Measurements from ENCODE around the gene ASPRV1.

ASPRV1 gene

DNA sequence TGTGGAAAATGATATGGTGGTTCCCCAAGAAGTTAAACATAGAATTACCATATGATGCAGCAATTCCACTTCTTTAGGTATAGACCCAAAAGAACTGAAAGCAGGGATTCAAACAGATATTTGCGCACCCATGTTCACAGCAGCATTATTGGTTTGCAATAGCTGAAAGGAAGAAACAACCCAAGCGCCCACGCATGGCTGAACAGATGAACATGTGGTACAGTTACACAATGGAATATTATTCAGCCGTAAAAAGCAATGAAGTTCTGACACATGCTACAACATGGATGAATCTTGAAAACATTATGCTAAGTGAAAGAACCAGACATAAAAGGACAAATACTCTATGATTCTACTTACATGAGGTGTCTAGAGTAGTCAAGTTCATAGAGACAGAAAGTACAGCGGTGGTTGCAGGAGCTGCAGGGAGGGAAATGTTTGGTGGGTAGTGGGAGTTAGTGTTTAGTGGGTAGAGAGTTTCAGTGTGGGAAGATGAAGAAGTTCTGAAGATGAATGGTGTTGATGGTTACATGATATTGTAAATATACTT, 26.7 kb upstream of the ASPRV1 start:
- no peak for DNase-seq

DNA sequence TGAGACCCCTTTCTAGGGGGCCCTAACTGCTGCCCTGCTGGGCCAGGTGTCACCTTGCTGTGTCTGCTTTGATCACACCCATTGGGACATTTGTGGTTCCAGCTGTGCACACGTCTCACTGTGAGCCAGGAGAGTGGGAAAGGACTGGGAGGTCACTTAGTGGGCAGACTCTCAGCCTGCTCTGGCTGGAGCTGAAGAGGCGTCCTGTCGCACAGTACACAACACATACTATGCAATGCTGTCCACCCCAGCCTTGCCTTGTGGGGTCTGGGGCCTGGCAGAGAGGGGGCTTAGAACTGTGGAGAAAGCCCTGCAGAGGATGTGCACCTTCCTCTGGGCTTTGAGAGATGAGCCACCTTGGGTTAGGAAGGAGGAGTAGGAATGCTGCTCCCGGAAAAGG, 25.3 kb upstream of the ASPRV1 start:
- no peak for DNase-seq

DNA sequence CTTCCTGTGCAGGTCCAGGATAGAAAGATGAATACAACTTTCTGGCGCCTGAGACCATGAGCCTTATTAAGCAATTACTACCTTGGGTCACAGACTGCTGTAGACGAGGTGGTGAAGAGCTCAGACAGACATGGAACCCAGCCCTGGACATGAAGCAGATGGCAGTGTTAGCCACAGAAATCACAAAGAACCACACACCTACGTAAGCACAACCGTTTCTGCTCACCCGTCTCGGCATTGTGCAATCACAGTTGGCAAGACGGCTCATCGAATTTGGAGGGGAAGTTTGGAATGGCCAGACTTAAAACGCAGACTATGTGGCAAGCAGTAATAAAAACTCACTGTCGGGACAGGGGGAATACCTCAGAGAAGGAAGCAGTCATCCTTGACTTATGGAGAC, 24.3 kb upstream of the ASPRV1 start:
- DNase-seq = peak in 8 of 14 donors; percentile 5 to 15 (median 8)

DNA sequence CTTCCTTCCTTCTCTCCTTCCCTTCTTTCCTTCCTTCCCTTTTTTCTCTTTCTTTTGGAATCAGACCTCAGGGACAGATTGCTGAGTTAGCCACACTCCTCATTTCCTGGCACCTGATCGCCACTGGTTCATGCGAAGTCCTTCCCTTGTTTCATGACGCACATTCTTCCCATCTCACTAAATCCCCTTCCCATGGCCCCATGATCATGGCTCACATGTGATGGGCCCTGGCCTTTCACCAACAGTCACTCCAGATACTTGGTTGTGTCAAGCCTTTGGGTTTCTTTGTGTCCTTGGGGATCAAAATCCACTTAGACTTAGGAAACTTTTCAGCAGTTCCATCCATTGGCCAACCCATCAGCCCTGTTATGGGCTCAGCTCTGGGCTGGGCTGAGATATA, 23.8 kb upstream of the ASPRV1 start:
- no peak for DNase-seq

DNA sequence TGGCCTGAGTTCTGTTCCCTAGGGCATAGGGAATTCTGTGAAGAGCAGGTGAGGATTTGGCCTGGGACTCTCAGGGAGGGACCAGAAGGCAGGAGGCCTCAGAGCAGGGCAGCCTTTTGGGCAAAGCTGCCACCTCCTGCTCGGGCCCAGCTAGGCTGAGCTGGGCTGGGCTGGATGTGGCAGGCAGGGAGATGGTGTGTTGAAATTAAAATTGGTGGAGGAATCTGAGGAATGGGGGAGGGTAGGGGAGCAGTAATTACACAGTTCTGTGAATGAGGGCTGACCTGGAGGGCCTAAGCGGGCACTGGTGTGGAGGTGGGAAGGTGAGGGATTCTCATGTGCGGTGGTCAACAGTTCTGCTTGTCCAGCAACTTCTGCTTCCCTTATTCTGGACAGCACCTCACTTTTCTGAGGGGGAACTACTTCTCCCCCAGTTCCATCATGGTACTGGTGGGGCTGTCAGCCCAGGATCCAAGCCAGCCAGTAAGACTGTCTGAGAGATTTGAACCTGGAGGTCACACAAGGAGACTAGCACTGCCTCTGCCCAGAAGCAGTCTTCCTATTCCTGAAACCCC, 22.0 kb upstream of the ASPRV1 start:
- no peak for DNase-seq

DNA sequence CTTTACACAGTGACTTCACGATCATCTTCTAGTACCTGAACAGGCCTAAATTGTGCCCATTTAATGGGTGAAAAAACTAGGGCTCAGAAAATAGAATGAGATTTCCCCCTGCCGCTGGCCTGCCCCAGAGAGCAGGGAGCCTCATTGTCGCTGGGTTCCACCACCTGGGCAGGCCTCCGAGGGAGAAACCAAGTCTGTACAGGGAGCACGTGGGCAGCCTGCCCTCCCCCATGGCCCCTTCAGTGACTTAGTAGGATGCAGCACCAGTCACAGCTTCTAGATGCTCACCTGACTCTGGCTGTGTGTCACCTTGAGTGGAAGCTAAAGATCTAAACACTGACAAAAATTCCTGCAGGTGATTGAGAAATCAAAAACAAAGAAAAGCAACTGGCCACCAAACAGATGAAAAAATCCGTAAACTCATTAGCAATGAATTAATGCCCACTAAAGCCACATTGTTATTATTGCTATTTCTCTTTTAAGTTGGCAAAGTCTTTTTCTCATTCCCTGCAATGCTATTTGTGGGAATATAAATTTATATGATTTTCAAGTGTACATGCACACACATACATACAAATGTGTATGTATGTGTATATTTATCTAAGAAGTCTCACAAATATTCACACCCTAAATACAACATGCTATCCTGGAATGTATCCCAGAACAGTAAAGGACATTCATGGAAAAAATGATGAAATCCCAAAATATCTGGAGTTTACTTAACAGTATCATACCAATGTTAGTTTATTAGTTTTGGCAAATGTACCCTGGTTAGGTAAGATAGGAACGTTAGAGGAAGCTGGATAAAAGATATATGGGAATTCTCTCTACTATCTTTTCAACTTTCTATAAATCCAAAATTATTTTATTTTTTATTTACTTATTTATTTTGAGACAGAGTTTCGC, 18.7 kb upstream of the ASPRV1 start:
- DNase-seq = no peak

DNA sequence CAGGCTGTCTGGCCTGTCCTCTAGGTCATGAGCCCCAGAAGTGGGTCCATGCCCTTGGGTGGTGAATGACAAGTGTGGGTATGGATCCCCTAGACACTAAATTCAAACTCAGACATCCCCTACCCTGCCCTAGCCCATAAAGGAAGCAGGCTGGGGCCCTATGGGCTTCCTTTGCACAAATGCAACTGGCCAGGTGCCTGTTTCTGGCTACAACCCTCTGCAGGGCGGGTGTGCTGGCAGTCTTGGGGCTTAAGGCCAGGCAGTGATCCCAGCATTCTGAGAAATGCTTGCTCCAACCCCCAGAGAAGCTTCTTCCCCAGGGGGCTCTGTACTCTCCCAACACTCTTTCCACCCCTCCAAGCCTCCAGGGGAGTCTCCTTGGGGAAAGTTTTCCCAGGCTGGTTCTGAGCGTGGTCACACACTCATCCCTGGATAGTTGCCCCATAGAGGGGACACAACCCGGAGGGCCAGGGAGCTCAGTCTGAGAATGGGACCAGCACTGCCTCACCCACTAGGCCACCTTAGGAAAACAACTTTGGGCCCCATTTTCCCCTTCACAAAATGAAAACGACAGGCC, 16.6 kb upstream of the ASPRV1 start:
- no peak for DNase-seq

DNA sequence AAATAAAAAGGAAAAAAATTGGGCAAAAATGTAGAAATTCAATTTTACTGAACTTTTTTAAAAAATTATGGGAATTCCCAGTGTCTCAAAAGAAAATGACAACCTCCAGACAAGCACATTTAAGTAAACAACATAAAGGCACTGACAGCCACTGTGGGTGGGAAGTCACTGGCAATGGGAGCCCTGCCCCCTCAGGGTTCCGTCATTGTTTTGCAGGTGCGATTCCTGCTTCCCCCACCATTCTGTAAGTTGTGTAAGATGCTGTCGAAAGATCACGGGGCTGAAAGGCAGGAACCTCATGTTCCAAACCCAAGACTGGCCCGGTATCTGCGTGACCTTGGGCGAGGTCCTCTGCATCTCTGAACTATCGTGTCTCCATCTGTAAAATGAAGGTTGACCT, 15.8 kb upstream of the ASPRV1 start:
- DNase-seq = no peak

DNA sequence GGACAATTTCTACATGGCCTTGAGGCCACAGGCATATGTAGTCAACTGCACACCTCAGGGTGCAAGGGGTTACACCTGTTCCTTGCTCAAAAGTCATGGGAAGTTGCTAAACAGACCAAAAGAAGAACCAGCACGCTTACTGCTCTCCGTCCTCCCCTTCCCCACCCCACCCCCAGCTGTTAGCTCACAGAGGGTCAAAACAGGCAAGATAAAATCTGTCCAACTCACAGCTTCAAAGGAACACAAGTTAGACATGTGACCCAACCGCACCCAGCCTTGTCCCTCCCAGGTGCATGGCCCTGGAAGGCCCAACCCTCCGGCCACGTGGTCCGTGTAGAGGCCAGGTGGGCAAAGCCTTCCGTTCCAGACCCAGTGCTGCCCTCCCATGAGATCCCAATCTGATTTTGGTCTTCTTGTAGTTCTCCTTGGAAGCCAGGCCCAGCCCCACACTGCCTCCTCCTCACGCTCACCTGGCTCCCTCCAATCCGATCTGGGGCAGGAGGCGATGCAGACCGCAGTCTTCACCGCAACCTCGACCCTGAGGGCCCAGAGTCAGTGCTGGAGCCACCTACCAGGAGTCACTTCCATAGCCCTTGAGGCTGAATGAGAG, 14.5 kb upstream of the ASPRV1 start:
- DNase-seq = no peak

DNA sequence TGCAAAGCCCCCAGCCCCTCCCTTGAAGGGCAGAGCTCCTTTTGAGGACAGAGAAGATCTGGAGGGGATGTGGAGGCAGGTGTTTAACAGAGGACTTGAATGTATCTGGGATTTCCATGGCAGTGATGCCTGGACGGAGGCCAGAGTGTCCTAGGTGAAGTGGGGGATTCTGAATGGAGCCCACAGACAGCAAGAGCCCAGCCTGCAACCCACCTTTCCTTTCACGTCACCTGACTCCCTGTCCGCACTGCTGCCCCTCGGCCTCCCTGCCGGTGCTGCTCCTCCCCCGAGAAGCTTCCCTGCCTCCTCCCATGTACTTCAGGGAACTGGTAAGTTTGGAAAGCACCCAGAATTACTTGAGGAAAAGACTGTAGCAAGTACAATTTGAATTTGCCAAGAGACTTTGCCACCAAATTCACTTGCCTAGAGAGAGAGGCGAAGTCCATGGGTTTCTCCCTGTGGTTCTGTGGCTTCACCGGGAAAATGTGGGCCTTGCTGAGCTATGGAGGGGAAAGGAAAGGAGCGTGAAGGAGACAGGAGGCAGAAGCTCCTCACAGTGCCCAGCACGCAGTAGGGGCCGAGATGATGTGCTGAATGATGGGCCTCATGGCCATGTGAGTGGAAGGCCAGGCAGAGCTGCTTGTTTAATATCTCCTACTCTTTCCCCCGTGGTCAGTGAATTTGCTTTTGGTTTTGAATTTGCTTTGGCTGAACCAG, 13.9 kb upstream of the ASPRV1 start:
- no peak for DNase-seq

DNA sequence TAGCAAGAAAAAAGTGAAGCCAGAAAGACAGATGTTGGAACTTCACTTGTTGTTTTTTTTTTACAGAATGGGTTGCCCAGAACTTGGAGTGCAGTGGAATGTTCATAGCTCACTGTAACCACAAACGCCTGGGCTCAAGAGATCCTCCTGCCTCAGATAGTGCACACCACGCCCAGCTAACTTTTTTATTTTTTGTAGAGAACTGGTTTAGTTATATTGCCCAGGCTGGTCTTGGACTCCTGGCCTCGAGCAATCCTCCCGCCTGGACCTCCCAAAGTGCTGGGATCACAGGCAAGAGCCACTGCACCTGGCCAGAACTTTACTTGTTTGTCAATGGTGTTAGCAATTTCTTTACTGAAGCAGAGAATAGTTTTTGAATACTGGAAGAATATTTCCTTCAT, 11.9 kb upstream of the ASPRV1 start:
- DNase-seq = no peak

DNA sequence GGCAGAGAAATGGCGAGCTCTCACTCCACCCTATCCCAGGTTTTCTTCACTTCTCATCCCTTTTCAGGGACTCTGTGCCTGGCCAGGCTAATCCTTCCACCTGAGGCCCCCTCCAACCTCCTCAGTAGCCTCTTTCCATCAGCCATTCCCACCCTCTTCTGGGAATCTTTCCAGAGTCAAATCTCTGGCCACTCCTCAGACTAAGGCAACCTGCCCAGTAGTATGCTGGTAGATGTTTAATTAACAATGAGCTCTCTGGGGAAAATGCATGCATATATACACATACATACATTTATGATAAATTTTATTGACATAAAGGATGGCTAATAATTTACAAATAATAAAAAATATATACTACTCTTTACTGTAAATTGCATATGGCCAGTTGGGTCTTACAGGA, 11.4 kb upstream of the ASPRV1 start:
- DNase-seq = no peak

DNA sequence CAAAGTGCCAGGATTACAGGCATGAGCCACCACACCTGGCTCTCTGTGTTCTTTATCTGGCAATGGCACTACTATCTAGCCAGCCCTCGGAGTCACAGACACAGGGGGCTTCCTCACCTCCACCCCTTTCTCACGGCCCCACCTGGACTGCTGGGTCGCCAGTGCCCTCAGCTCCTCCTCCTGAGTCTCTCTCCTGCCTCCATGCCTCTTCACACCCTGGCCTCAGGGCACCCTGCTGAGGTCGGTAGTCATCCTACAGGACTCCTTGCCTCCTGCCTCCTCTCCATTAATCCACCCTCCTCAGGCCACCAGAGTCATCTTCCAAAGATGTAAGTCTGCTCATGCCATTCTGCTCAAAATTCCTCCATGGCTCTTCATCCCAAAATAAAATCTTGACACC, 8.6 kb upstream of the ASPRV1 start:
- DNase-seq = no peak

DNA sequence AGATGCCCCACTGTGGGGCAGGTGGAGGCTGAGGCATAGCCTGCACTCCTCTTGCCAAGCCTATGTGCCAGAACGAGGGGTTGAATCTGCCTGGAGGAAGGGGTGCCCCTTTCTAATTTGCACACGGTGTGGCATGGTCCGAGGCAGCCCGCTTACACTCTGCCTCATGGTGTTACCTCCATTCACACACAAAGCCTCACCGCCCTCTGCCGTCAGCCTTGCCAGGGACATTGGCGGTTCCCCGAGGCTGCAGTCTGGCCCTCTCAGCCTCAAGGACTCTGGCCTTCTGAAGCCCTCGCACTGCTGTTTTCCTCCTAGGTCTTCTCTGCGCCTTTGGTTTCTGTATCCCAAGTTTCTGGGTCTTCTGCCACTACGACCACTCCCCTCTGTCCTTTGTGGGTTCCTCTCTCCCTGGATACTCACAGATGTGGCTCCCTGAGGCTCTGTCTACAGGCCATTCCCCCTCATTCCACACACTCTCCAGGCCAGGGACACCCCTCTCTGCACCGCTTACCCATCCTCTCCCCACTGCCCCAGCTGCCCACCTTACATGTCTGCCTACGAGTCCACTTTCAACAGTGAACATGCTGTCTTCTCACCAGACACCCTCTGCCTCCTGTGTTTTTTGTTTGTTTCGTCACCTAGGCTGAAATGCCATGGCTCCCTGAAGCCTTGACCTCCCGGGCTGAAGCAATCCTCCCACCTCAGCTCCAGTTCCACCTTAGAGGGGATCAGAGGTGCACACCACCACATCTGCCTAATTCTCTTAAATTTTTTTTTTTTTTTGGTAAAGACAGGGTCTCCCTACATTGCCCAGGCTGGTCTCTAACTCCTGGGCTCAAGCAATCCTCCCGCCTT, 7.9 kb upstream of the ASPRV1 start:
- no peak for DNase-seq

DNA sequence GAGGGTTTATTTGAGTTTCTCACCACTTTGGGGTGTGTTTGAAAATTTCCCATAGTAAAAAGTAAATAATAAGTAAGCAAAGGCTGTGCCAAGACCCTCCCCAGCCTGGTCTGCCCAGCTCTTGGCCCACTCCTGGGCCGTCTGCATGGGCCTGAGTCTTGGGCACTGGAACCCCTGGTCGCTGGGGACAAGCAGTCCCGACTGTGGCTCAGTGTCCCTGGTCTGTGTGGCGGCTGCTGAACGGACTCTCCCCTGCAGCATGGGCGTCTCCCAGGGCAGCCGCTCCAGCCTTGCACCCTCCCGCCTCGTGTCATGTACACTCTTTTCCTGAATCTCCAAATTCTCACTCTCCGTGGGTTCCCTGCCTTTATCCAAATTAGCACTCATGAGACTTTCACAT, 7.2 kb upstream of the ASPRV1 start:
- DNase-seq = no peak

DNA sequence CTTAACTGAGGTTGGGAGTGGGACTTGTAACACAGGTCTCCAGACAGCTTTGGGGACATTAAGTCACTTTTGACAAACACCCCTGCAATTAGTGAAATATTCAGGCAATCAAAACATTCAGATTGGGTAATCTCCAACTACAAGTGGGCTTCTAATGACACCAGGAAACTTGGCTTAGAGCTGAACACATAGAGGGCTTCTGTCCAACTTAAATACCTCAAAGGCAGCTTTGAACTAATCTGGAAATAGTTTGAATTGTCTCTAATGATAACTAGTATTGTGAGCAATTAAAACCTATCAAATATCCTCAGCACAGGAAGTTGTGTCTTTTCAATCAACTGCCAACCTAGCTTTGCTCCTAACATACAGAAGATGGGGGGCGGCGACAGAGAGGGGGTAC, 5.1 kb upstream of the ASPRV1 start:
- DNase-seq = no peak

DNA sequence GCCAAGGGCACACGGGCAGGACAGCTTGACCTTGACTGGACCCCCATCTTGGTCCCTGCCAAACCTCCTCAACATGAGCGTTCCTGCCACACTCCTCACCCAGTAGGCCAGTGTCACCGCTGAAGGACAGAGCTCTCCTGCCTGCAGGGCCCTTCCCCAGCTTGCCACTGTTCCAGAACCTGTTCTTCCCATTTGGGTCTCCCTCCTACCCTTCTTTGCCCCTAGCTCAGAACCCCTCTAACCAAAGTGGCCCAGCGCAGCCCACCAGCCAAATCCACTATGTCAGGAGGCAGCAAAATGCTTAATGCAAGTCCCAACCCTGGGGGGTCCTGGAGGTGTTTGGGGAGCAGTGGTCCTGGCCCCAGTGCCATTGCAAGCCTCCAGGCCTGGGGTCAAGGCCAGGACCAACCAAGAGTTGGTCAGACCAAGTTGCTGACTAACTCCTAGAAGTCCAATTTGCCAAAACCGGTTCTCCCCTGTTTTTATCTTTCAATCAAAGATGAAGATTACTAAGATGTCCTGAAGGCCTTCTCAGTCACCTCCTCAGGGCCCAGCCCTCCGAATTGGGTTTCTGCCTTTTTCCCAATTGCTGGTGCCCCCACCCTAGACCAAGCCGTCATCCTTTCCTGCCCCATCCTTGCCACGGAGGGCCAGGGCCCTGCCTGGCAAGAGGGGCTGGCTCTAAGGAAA, 4.5 kb upstream of the ASPRV1 start:
- no peak for DNase-seq

DNA sequence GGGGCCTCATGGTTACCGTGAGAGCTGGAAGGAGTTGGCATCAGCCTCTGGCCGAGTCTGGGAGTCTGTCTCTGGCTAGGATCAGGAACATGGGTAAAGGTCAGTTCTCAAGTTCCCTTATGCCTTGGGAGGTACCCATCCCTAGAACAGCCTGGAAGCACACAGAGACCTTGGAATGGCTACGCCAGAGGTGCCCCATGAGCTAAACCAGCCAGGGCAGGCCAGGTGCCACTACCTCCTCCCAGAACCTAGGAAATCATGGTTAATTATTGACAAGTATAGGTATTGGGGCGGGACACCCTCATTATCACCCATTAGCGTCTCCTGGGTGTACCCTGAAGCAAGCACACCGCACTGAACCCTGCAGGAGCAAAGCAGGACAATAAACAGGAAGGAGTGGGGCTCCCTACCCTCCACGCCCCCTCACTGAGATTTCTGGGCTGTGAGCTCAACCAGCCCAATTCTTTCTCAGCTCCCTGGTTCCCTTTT, 3.0 kb upstream of the ASPRV1 start:
- no peak for DNase-seq

DNA sequence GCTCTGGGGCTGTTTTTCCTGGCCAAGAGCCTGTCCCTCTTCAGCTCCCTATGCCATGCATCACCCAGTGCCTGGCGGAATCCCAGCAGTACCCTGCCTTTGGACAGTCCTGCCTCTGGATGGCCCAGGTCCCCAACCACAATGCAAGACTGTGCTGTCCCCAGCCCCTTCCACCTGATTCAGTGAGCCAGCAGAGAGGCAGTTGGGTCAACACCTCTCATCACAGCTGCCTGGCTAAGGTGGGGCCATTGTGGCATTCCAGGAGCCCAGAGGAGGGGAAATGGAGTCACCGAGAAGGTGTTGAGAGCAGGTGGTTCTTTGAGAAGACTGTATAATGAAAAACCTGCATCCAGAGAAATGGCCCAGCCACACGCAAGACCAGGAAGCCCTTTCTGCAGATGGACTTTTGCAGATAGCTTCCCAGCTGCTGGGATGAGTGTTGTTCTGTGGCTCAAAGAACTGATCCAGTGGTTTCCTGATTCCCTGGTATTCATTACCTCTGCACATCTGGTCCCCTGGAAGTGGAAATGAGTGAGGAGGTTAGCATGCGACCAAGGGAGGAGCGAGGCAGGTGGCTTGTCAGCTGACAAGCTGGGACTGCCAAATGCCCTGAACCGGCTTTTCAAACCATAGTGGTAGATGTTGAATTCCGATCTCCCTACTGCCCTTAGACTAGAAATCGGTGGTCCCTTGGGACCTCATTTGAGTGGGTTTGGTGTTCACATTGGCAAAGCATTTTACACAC, 1.7 kb upstream of the ASPRV1 start:
- DNase-seq = no peak

DNA sequence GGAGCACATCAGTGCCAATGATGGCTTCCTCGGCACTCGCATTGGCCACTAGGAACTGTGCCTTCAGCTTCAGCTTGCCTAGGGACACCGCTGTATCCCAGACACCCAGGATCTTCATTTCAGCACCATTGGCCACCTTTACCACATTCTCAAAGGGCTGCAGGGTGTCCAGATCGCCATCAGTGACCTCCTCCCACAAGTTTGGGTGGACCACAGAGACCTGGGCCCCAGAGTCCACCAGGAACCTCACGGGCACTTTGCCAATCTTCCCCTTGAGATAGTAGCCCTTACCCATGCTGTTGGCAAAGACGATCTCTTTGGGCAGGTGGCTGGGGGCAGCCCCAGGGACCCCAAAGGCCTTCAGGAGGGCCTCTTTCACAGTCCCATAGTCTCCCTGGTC, 610 bp downstream of the ASPRV1 start:
- no peak for DNase-seq
